HG03097 (cell line): ENCODE measurements around the gene PRKG2.
"Not testable (repeated sequence)": the region's sequence is repeated elsewhere in the genome, so short reads cannot be mapped to it uniquely, and the experiment has no call there.

Experiments used
- ATAC-seq: cut with Tn5 transposase; IDR thresholded peaks from one replicate; pipeline ENCODE4 v1.9.1; 2021; ENCODE audit not compliant: unreplicated experiment, low FRiP score

The PRKG2 gene

GRCh38 chr4:81214881-81215868 is at the start of gene PRKG2:
PRKG2 (minus strand) TSS chr4:81215222; CDS start chr4:81205047, 10,175 bp downstream.
- ATAC-seq = no peak

- ATAC-seq = no peak
Observed at GRCh38 chr4:81260443-81261101, 45.5 kb upstream of the PRKG2 start.

- no peak for ATAC-seq
Observed at GRCh38 chr4:81258841-81259550, 44.0 kb upstream of the PRKG2 start.

- ATAC-seq = no peak
Observed at GRCh38 chr4:81257816-81258215, 42.8 kb upstream of the PRKG2 start.

GRCh38 chr4:81257021-81257420 is 42.0 kb upstream of the PRKG2 start:
- ATAC-seq = no peak

- no peak for ATAC-seq
Observed at GRCh38 chr4:81256059-81256970, 41.3 kb upstream of the PRKG2 start.

- ATAC-seq = no peak
Observed at GRCh38 chr4:81255524-81255923, 40.5 kb upstream of the PRKG2 start.

GRCh38 chr4:81250430-81250829 is 35.4 kb upstream of the PRKG2 start:
- ATAC-seq = no peak

GRCh38 chr4:81245218-81246009 is 30.4 kb upstream of the PRKG2 start:
- ATAC-seq = no peak

- ATAC-seq = no peak
Observed at GRCh38 chr4:81237791-81238190, 22.8 kb upstream of the PRKG2 start.

- no peak for ATAC-seq
Observed at GRCh38 chr4:81235982-81236749, 21.1 kb upstream of the PRKG2 start.

- ATAC-seq = no peak
Observed at GRCh38 chr4:81227968-81228367, 12.9 kb upstream of the PRKG2 start.

GRCh38 chr4:81227138-81227537 is 12.1 kb upstream of the PRKG2 start:
- no peak for ATAC-seq

- no peak for ATAC-seq
Observed at GRCh38 chr4:81225252-81225651, 10.2 kb upstream of the PRKG2 start.

- ATAC-seq = not testable (repeated sequence)
Observed at GRCh38 chr4:81222082-81222472, 7.1 kb upstream of the PRKG2 start.

- no peak for ATAC-seq
Observed at GRCh38 chr4:81221303-81222081, 6.5 kb upstream of the PRKG2 start.

GRCh38 chr4:81220271-81220670 is 5.2 kb upstream of the PRKG2 start:
- ATAC-seq = no peak

GRCh38 chr4:81218206-81218605 is 3.2 kb upstream of the PRKG2 start:
- no peak for ATAC-seq
